Astrocyte of the spinal cord (primary cell): ENCODE measurements around the gene ERI3.

Experiments used
- DNase-seq: peaks from one replicate; pipeline ENCODE4 v3.0.0; 2011; ENCODE audit warnings: low read depth, low spot score
- H3K4me3 ChIP-seq: 2 replicates; pipeline ENCODE4 v1.5.1; 2011; ENCODE audit warnings: low read depth, mild to moderate bottlenecking, low read length, moderate library complexity
- in situ Hi-C: cut with HindIII; loops from 2 replicates; pipeline ENCODE4 v1.10.0; 2017; ENCODE audit warnings: low sequenced_read_pairs
- TF ChIP-seq, protein P1 (sequence below): IDR thresholded peaks from 2 replicates; pipeline ENCODE4 v1.5.1; 2012; ENCODE audit warnings: low read depth, mild to moderate bottlenecking, low read length, inconsistent platforms

ERI3 gene

DNA sequence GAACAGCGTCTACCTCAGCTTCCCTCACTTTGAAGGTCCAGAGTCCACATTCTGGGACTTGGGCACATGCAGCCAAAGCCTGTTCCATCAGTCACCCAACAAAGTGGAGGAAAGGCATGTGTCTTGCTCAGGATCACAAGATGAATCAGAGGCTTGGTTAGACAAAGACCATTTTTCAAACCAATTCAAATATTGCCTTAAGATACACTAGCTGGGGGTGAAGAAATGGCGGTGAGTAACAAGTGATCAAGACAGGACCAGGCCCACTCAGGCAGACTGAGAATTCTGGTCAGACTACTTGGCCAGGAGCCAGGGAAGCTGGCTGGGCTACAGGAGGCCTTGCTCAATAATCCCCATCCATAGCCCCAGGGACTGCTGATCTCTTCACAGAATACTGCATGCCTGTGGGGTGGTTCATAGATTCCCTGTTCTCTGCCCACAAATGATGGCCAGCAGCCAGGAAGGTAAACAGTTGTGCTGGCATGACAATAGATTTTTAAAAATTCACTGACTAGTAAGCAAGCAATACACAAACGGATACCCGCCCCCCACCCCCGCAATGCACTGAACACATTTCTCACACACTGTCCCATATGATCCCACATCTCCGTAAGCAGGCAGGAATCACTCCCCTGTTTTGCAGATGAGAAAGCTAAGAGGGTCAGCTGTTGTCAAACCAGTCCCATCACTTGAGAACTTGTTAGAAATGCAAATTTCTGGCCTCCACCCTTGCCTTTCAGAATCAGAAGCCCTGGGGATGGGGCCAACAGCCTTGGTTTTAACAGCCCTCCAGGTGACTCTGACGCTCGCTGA, 27.2 kb downstream of the ERI3 start:
- in situ Hi-C loops = no loop called here
- TF ChIP-seq, protein P1, sequence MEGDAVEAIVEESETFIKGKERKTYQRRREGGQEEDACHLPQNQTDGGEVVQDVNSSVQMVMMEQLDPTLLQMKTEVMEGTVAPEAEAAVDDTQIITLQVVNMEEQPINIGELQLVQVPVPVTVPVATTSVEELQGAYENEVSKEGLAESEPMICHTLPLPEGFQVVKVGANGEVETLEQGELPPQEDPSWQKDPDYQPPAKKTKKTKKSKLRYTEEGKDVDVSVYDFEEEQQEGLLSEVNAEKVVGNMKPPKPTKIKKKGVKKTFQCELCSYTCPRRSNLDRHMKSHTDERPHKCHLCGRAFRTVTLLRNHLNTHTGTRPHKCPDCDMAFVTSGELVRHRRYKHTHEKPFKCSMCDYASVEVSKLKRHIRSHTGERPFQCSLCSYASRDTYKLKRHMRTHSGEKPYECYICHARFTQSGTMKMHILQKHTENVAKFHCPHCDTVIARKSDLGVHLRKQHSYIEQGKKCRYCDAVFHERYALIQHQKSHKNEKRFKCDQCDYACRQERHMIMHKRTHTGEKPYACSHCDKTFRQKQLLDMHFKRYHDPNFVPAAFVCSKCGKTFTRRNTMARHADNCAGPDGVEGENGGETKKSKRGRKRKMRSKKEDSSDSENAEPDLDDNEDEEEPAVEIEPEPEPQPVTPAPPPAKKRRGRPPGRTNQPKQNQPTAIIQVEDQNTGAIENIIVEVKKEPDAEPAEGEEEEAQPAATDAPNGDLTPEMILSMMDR = no peak
- H3K4me3 ChIP-seq = no peak overlapping the region
- DNase-seq = peak; percentile 99

DNA sequence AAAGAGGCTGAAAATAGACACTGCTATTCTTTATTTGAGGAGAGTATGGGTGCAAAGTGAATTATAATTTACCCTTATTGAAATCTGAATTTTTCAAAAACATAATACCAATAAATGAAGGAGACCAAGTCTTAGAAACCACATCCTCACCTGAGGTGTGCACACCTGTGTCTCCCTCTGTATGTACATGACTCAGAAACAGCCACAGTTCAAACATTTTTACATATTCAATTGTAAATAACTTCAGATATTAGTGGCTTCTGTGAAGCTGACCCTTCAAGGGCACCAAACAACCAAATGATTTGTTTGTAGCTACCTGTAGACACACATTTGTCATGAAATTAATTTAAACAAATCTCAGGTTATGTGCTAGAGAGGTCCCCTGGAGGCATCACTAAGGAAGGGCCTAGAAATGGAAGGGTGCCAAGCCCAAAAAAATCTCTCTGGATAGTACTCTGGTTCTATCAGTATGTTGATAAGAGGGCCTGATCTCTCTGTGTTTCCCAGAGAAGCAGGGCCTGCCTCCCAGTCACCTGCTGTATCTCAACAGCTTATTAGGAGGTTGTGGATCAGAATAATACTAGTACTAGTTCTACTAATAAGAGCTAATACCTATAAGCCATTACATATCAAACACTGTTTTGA, 28.1 kb downstream of the ERI3 start:
- DNase-seq = no peak
- H3K4me3 ChIP-seq = no peak overlapping the region
- in situ Hi-C loops = no loop called here
- TF ChIP-seq, protein P1 = no peak

DNA sequence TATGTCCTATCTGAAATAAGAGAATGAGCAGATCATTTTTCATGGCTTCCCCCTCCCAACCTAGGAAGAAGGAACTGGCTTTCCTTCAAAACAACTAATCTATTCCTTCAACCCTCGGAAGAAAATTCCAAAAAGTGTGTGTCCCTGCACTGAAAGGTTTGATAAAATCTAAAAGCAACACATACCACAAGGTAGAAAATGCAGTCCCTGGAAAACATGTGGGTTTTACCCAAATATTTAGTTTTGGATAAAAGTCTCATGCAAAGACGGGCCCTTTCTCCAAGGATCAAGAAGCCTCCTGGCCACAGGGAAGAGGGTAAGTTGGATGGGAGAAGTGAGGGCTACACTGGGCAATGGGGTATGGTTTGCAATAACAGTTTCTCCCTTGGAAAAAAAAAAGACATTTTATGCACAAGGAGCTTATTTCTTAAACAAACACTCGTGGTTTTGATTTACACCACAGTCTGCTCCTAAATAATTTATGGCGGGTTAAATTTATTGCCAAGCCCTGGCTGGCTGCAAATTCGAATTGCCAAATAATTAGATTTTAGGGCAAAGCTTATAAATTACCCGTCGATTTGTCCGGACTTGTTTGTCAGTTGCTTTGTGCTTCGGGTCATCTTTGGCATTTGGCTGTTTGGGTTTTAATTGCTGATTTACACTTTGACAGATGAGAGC, 28.9 kb downstream of the ERI3 start:
- no peak overlapping the region for H3K4me3 ChIP-seq
- peak; percentile 16 for DNase-seq
- TF ChIP-seq, protein P1 = no peak
- in situ Hi-C loops = no loop called here

DNA sequence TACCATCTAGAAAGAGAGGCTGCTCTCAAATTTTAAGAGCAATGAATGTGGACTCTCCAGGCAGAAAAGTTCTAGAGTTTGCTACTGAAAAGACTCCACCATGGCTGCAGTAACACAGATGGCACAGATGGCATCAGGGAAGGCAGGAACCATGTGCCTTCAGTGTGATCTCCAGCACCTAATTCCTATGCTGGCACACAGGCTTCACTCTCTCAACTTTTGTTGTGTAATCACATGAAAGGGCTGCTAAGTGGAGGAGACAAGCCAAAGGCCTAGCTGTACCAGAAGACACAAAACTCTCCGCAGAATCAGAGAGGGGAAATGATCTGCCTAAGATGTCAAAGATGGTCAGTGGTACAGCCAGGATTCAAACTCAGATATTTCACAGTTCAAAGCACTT, 31.1 kb downstream of the ERI3 start:
- in situ Hi-C loops = no loop called here
- no peak for DNase-seq
- TF ChIP-seq, protein P1 = no peak
- H3K4me3 ChIP-seq = no peak overlapping the region

DNA sequence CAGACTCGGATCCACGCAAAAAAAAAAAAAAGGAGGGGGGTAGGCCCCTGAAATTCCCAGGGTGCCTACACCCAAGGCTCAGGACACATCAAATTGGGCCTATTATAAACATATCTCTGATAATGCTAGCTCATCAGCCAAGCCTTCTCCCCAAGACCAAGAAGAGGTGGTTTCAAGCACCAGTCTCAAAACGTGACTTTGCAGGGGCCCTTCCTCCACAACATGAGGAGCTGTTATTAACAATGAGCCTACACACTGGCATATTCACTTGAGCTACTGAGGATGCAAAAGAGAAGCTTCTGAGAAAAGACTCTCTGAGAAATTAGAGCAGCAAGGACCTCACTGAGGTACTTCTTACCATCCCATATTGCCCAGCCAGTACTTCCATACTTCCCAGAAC, 32.7 kb downstream of the ERI3 start:
- TF ChIP-seq, protein P1 = no peak
- in situ Hi-C loops = no loop called here
- DNase-seq = no peak
- no peak overlapping the region for H3K4me3 ChIP-seq

DNA sequence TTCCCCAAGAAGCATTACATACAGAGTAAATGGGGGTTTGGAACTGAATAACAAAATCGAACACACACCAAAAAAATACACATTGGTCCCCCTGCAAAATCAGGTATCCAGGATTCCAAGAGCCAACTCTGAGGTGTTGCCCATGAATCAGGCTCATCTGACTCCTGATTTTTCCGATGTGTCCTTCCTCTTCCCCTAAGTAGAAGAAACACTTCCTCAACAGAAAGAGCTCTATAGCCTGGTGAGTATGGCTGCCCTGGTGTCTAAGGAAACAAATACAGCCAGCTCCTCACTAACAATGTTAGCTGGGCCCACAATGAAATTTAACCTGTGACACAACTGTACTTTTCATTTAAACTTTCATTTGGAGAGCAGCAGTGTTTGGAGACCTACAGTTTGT, 33.6 kb downstream of the ERI3 start:
- in situ Hi-C loops = no loop called here
- DNase-seq = no peak
- no peak overlapping the region for H3K4me3 ChIP-seq
- TF ChIP-seq, protein P1 = no peak
